HEK293T (cell line): ENCODE results near the gene TTLL6.

ENCODE experiments used
- CTCF ChIA-PET: fragments of 350-600 bp; formaldehyde crosslinking; extraction: SDS; loops from one replicate; lab custom pipeline; 2021; ENCODE audit warnings: antibody characterized with exemption, inconsistent platforms; lab: Yijun Ruan, JAX
- POLR2A ChIA-PET: fragments of 350-600 bp; formaldehyde crosslinking; extraction: SDS; loops from one replicate; lab custom pipeline; 2020; ENCODE audit warnings: antibody characterized with exemption, inconsistent platforms; lab: Yijun Ruan, JAX
- DNase-seq: peaks from one replicate; pipeline ENCODE4 v3.0.0; 2012; ENCODE audit warnings: mixed read lengths; ENCODE audit errors: extremely low spot score
- ARNT ChIP-seq: fragments of 450-650 bp; IDR thresholded peaks from 2 replicates; pipeline ENCODE4 v1.6.1; 2017; ENCODE audit warnings: mild to moderate bottlenecking
- BHLHE40 ChIP-seq: fragments of 450-650 bp; IDR thresholded peaks from 2 replicates; pipeline ENCODE4 v1.6.1; 2016; ENCODE audit warnings: mild to moderate bottlenecking, moderate library complexity, borderline replicate concordance
- CTBP1 ChIP-seq: fragments of 450-650 bp; IDR thresholded peaks from 2 replicates; pipeline ENCODE4 v1.6.1; 2016; ENCODE audit warnings: borderline replicate concordance
- ELF4 ChIP-seq: fragments of 450-650 bp; IDR thresholded peaks from 2 replicates; pipeline ENCODE4 v1.6.1; 2017; ENCODE audit warnings: antibody characterized with exemption
- FOXA1 ChIP-seq: fragments of 450-650 bp; IDR thresholded peaks from 2 replicates; pipeline ENCODE4 v1.6.1; 2016; ENCODE audit warnings: mild to moderate bottlenecking
- FOXK2 ChIP-seq: fragments of 450-650 bp; IDR thresholded peaks from 2 replicates; pipeline ENCODE4 v1.6.1; 2016; ENCODE audit warnings: mild to moderate bottlenecking
- FOXM1 ChIP-seq: fragments of 450-650 bp; IDR thresholded peaks from 2 replicates; pipeline ENCODE4 v1.6.1; 2017; ENCODE audit warnings: mild to moderate bottlenecking, borderline replicate concordance
- HDGF ChIP-seq: fragments of 450-650 bp; IDR thresholded peaks from 2 replicates; pipeline ENCODE4 v1.6.1; 2017; ENCODE audit warnings: antibody characterized with exemption, borderline replicate concordance
- L3MBTL2 ChIP-seq: fragments of 450-650 bp; conservative IDR thresholded peaks from 2 replicates; pipeline ENCODE4 v1.6.1; 2016; ENCODE audit warnings: mild to moderate bottlenecking
- LEF1 ChIP-seq: fragments of 450-650 bp; IDR thresholded peaks from 2 replicates; pipeline ENCODE4 v1.6.1; 2017; ENCODE audit warnings: mild to moderate bottlenecking, borderline replicate concordance
- NFRKB ChIP-seq: fragments of 450-650 bp; IDR thresholded peaks from 2 replicates; pipeline ENCODE4 v1.6.1; 2016; ENCODE audit warnings: mild to moderate bottlenecking, moderate library complexity
- SP1 ChIP-seq: fragments of 450-650 bp; IDR thresholded peaks from 2 replicates; pipeline ENCODE4 v1.6.1; 2017
- SUZ12 ChIP-seq: fragments of 450-650 bp; IDR thresholded peaks from 2 replicates; pipeline ENCODE4 v1.6.1; 2016; ENCODE audit warnings: mild to moderate bottlenecking
- TARDBP ChIP-seq: fragments of 450-650 bp; IDR thresholded peaks from 2 replicates; pipeline ENCODE4 v1.6.1; 2016
- ZNF384 ChIP-seq: fragments of 450-650 bp; IDR thresholded peaks from 2 replicates; pipeline ENCODE4 v1.6.1; 2016
- TF ChIP-seq, protein P1 (sequence below): fragments of 450-650 bp; IDR thresholded peaks from 2 replicates; pipeline ENCODE4 v1.6.1; 2016

Gene TTLL6

DNA sequence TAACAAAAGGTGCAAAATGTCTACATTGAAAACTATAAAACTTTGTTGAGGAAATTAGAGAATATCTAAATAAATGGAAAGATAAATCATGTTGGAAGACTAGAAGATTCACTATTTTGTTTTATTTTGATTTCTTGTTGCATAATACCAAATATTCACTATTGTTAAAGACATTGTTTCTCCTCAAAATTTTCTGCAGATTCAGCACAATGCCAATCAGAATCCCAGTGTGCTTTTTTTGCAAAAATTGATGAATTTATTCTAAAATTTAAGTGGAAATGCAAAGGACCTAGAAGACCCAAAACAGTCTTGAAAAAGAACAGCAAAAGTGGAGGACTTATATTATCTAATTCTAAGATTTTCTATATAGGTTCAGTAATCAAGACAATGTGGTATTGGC lies 40.4 kb downstream of the TTLL6 start:
- ChIA-PET CTCF (no interaction called here), POLR2A (no interaction called here)
- DNase-seq = no peak
- TF ChIP-seq BHLHE40 = no peak
- TF ChIP-seq ELF4 = no peak
- TF ChIP-seq, protein P1, sequence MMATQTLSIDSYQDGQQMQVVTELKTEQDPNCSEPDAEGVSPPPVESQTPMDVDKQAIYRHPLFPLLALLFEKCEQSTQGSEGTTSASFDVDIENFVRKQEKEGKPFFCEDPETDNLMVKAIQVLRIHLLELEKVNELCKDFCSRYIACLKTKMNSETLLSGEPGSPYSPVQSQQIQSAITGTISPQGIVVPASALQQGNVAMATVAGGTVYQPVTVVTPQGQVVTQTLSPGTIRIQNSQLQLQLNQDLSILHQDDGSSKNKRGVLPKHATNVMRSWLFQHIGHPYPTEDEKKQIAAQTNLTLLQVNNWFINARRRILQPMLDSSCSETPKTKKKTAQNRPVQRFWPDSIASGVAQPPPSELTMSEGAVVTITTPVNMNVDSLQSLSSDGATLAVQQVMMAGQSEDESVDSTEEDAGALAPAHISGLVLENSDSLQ = no peak
- TF ChIP-seq LEF1 = no peak
- TF ChIP-seq CTBP1 = no peak
- TF ChIP-seq TARDBP = no peak
- TF ChIP-seq SUZ12 = no peak
- no peak for TF ChIP-seq NFRKB
- no peak for TF ChIP-seq FOXA1
- no peak for TF ChIP-seq ARNT

- DNase-seq = no peak
- TF ChIP-seq SUZ12 (no peak), ELF4 (no peak), NFRKB (no peak), FOXM1 (no peak), FOXK2 (no peak), CTBP1 (no peak), HDGF (no peak), ARNT (no peak), LEF1 (no peak), TARDBP (no peak)
- TF ChIP-seq, protein P1 = no peak
- POLR2A ChIA-PET = no interaction called here
- CTCF ChIA-PET = interaction anchor here (1.1 kb wide), 1 partner anchor 106 kb away, joined by 3 read pairs; no protein-coding TSS in a partner anchor
These were observed 43.8 kb downstream of the TTLL6 start for GRCh38 chr17:48773245-48773644.

DNA sequence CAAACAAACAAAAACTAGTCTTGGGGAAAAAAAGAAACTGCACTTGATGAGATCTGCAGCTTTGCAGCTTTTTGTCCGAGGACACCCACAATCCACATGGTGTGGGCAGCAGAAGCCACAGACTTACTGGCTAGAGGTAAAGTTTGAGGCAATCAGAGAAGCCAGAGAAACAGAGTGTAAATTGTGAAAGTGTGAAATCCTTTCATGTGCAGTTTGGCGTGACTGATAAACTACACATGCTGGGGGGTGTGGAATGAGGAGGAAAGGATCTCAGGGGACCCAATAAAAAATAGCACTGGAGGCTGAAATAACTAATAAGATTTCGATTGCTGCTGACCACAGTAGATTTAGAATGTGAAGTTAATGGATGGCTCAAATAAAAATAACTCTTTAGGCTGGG lies 46.1 kb downstream of the TTLL6 start:
- DNase-seq = no peak
- CTCF ChIA-PET = no interaction called here
- TF ChIP-seq ELF4 = no peak
- TF ChIP-seq FOXK2 = no peak
- POLR2A ChIA-PET = no interaction called here

DNA sequence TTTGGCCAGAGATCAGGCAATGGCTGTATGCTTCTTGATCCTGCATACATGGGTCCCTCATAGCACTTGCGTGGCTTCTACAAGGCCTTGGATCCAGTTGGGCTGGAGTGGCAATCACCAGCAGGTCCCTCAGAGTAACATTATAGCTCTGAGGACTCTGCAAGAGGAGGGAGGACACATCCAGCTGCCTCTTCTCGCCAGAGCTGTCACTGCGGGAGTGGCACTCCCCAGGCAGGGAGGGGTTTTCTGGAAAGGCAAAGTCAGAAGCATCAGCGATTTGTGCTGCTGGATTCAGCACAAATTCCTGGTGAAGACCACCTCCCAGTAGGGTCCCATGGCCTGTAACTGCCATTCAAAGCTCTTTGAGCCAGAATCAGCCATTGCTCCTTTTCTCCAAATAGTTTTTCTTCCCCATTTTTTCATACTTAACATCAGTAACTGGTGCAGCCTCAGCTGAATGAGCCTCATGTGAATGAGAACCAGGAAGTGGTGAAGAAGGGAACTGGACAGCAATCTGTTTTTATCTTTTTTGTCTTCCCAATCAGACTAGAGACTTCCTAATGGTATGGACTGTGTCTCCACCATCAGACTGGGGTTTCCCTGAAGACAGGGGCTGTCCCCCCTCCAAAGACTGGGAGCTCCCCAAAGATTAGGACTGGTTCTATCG lies 47.9 kb downstream of the TTLL6 start:
- DNase-seq = no peak
- no peak for TF ChIP-seq HDGF
- TF ChIP-seq ARNT = no peak
- ChIA-PET POLR2A (no interaction called here), CTCF (interaction anchor here (1.0 to 1.6 kb wide), 3 partner anchors 22 to 110 kb away, joined by 4 to 6 read pairs (median 5); no protein-coding TSS in a partner anchor)

- ChIA-PET POLR2A (no interaction called here), CTCF (interaction anchor here (0.7 to 1.8 kb wide), 3 partner anchors 16 to 43 kb away, joined by 3 to 6 read pairs (median 4); no protein-coding TSS in a partner anchor)
- TF ChIP-seq TARDBP (no peak), ZNF384 (no peak), LEF1 (no peak), SP1 (no peak), L3MBTL2 (no peak), ELF4 (no peak), SUZ12 (no peak), FOXA1 (no peak), NFRKB (no peak), FOXK2 (no peak), ARNT (no peak), BHLHE40 (no peak), CTBP1 (no peak)
- TF ChIP-seq, protein P1 = no peak
- DNase-seq = peak; percentile 13
These were observed 49.7 kb downstream of the TTLL6 start for GRCh38 chr17:48767263-48767774.

- ChIA-PET CTCF (interaction anchor here (0.8 kb wide), 1 partner anchor 37 kb away, joined by 3 read pairs; no protein-coding TSS in a partner anchor), POLR2A (no interaction called here)
- DNase-seq = no peak
- no peak for TF ChIP-seq ZNF384
- no peak for TF ChIP-seq SP1
- TF ChIP-seq CTBP1 = no peak
- TF ChIP-seq FOXK2 = no peak
- no peak for TF ChIP-seq ELF4
- no peak for TF ChIP-seq TARDBP
- TF ChIP-seq FOXA1 = no peak
- TF ChIP-seq, protein P1 = no peak
- TF ChIP-seq BHLHE40 = no peak
- TF ChIP-seq LEF1 = no peak
- TF ChIP-seq L3MBTL2 = no peak
- TF ChIP-seq SUZ12 = no peak
- no peak for TF ChIP-seq FOXM1
- TF ChIP-seq NFRKB = no peak
These were observed 55.9 kb downstream of the TTLL6 start for GRCh38 chr17:48761114-48761513.
